GM18505 (cell line): Measurements from ENCODE around the gene FHIT.

Experiments
- ATAC-seq: cut with Tn5 transposase; IDR thresholded peaks from one replicate; pipeline ENCODE4 v1.9.1; 2021; ENCODE audit not compliant: unreplicated experiment
- POLR2A ChIP-seq: IDR thresholded peaks from 4 replicates; pipeline ENCODE4 v1.6.1; 2011; ENCODE audit warnings: borderline replicate concordance; ENCODE audit not compliant: insufficient read depth, insufficient read length; ENCODE audit errors: extremely low read depth

Gene FHIT

GRCh38 chr3:60160822-60161748 is 1090.2 kb downstream of the FHIT start:
- no peak for ATAC-seq
- TF ChIP-seq POLR2A = no peak

- no peak for ATAC-seq
- TF ChIP-seq POLR2A = no peak
These were observed 1091.0 kb downstream of the FHIT start for GRCh38 chr3:60160111-60160821.

GRCh38 chr3:60158035-60158434 is 1093.2 kb downstream of the FHIT start:
- no peak for TF ChIP-seq POLR2A
- no peak for ATAC-seq

- ATAC-seq = no peak
- TF ChIP-seq POLR2A = no peak
These were observed 1097.2 kb downstream of the FHIT start for GRCh38 chr3:60154011-60154410.

GRCh38 chr3:60153221-60153999 is 1097.8 kb downstream of the FHIT start:
- TF ChIP-seq POLR2A = no peak
- ATAC-seq = no peak

GRCh38 chr3:60149501-60149900 is 1101.8 kb downstream of the FHIT start:
- TF ChIP-seq POLR2A = no peak
- ATAC-seq = no peak

- TF ChIP-seq POLR2A = no peak
- ATAC-seq = no peak
These were observed 1103.9 kb downstream of the FHIT start for GRCh38 chr3:60147249-60147950.

GRCh38 chr3:60146121-60146520 is 1105.1 kb downstream of the FHIT start:
- TF ChIP-seq POLR2A = no peak
- no peak for ATAC-seq

GRCh38 chr3:60144071-60144470 is 1107.2 kb downstream of the FHIT start:
- TF ChIP-seq POLR2A = no peak
- ATAC-seq = no peak

- no peak for ATAC-seq
- TF ChIP-seq POLR2A = no peak
These were observed 1109.2 kb downstream of the FHIT start for GRCh38 chr3:60142009-60142408.

- TF ChIP-seq POLR2A = no peak
- ATAC-seq = no peak
These were observed 1111.1 kb downstream of the FHIT start for GRCh38 chr3:60140160-60140559.

GRCh38 chr3:60136601-60137000 is 1114.7 kb downstream of the FHIT start:
- no peak for TF ChIP-seq POLR2A
- no peak for ATAC-seq

GRCh38 chr3:60135474-60135873 is 1115.8 kb downstream of the FHIT start:
- no peak for TF ChIP-seq POLR2A
- ATAC-seq = no peak
